Astrocyte (in vitro differentiated cells and primary cell): Measurements from ENCODE around the gene DOCK6. TPM values are rescaled to one million over a fixed set of nuclear protein-coding genes. Genes with fewer than 3 reads are reported as not detected.

Experiments used
- DNase-seq: peaks from one replicate; pipeline ENCODE4 v3.0.0-alpha.2; 2010; ENCODE audit warnings: low read depth
- FAIRE-seq: peaks from 2 replicates; lab custom pipeline; 2011; peaks lifted over from hg19 to GRCh38; lab: Jason Lieb, UNC
- H2AFZ ChIP-seq: 2 replicates; pipeline ENCODE4 v1.6.0; 2012; ENCODE audit warnings: low read depth, low read length, inconsistent platforms
- H3K27ac ChIP-seq: 2 replicates; pipeline ENCODE4 v1.5.1; 2011; ENCODE audit warnings: low read depth, low read length, inconsistent platforms
- H3K27me3 ChIP-seq: 2 replicates; pipeline ENCODE4 v1.6.0; 2011; ENCODE audit warnings: low read length, inconsistent platforms; ENCODE audit not compliant: insufficient read depth
- H3K36me3 ChIP-seq: 2 replicates; pipeline ENCODE4 v1.5.1; 2011; ENCODE audit warnings: low read length, inconsistent platforms; ENCODE audit not compliant: insufficient read depth
- H3K4me1 ChIP-seq: 2 replicates; pipeline ENCODE4 v1.5.1; 2011; ENCODE audit warnings: low read length, inconsistent platforms; ENCODE audit not compliant: insufficient read depth
- H3K4me2 ChIP-seq: 2 replicates; pipeline ENCODE4 v1.6.0; 2012; ENCODE audit warnings: low read length, inconsistent platforms
- H3K4me3 ChIP-seq: 2 replicates; pipeline ENCODE4 v1.5.1; 2011; ENCODE audit warnings: low read depth, mild to moderate bottlenecking, low read length, inconsistent platforms; ENCODE audit not compliant: insufficient read depth
- H3K79me2 ChIP-seq: 2 replicates; pipeline ENCODE4 v1.6.0; 2012; ENCODE audit warnings: mild to moderate bottlenecking, low read length, inconsistent platforms; ENCODE audit not compliant: insufficient read depth
- H3K9ac ChIP-seq: 2 replicates; pipeline ENCODE4 v1.6.0; 2012; ENCODE audit warnings: mild to moderate bottlenecking, low read length, inconsistent platforms
- H3K9me3 ChIP-seq: 2 replicates; pipeline ENCODE4 v1.5.1; 2012; ENCODE audit warnings: low read depth, mild to moderate bottlenecking, low read length, inconsistent platforms; ENCODE audit not compliant: insufficient read depth
- H4K20me1 ChIP-seq: 2 replicates; pipeline ENCODE4 v1.6.0; 2012; ENCODE audit warnings: low read length, inconsistent platforms; ENCODE audit not compliant: insufficient read depth
- H3K27ac Mint-ChIP-seq: one replicate; pipeline ENCODE4 v1.8.0; 2021; ENCODE audit warnings: mild to moderate bottlenecking, mixed read lengths; ENCODE audit not compliant: unreplicated experiment
- H3K27me3 Mint-ChIP-seq: one replicate; pipeline ENCODE4 v1.8.0; 2021; ENCODE audit warnings: low read depth, mixed read lengths; ENCODE audit not compliant: unreplicated experiment
- H3K36me3 Mint-ChIP-seq: one replicate; pipeline ENCODE4 v1.8.0; 2021; ENCODE audit warnings: low read depth, mixed read lengths; ENCODE audit not compliant: unreplicated experiment
- H3K4me1 Mint-ChIP-seq: one replicate; pipeline ENCODE4 v1.8.0; 2021; ENCODE audit warnings: low read depth, mixed read lengths; ENCODE audit not compliant: unreplicated experiment
- H3K4me3 Mint-ChIP-seq: one replicate; pipeline ENCODE4 v1.8.0; 2021; ENCODE audit warnings: mild to moderate bottlenecking, moderate library complexity, mixed read lengths; ENCODE audit not compliant: unreplicated experiment
- H3K9me3 Mint-ChIP-seq: one replicate; pipeline ENCODE4 v1.8.0; 2021; ENCODE audit warnings: mild to moderate bottlenecking, mixed read lengths; ENCODE audit not compliant: unreplicated experiment
- EZH2 ChIP-seq: IDR thresholded peaks from 2 replicates; pipeline ENCODE4 v1.6.1; 2012; ENCODE audit warnings: mild to moderate bottlenecking, low read length, inconsistent platforms; ENCODE audit not compliant: insufficient read depth
- total RNA-seq: library from RNA; stranded (reverse); gene quantifications from 2 replicates; pipeline ENCODE4 v1.2.1, GENCODE V29; 2021
- TF ChIP-seq, protein P1 (sequence below): IDR thresholded peaks from 2 replicates; pipeline ENCODE4 v1.5.1; 2011; ENCODE audit warnings: low read depth, mild to moderate bottlenecking, inconsistent platforms, low read length, moderate library complexity; ENCODE audit not compliant: insufficient read depth

DOCK6 gene
- total RNA-seq, 1 donor from 2014 or later, result 38.3 TPM

GRCh38 chr19:11225815-11226214 lies 36.5 kb downstream of the DOCK6 start:
- no peak overlapping the region for H2AFZ ChIP-seq
- no peaks in the 10 kb centered on the region for H3K4me1 ChIP-seq
- no peaks in the 10 kb centered on the region for H3K27me3 ChIP-seq
- DNase-seq (no peak), FAIRE-seq (no peak)
- H3K27ac Mint-ChIP-seq, result no peak overlapping the region
- H3K27ac ChIP-seq, result no peak overlapping the region
- H3K4me3 Mint-ChIP-seq, result no peak overlapping the region
- peaks cover 8% of the 10 kb centered on the region for H3K9me3 ChIP-seq
- no peak overlapping the region for H3K9ac ChIP-seq
- TF ChIP-seq, protein P1, sequence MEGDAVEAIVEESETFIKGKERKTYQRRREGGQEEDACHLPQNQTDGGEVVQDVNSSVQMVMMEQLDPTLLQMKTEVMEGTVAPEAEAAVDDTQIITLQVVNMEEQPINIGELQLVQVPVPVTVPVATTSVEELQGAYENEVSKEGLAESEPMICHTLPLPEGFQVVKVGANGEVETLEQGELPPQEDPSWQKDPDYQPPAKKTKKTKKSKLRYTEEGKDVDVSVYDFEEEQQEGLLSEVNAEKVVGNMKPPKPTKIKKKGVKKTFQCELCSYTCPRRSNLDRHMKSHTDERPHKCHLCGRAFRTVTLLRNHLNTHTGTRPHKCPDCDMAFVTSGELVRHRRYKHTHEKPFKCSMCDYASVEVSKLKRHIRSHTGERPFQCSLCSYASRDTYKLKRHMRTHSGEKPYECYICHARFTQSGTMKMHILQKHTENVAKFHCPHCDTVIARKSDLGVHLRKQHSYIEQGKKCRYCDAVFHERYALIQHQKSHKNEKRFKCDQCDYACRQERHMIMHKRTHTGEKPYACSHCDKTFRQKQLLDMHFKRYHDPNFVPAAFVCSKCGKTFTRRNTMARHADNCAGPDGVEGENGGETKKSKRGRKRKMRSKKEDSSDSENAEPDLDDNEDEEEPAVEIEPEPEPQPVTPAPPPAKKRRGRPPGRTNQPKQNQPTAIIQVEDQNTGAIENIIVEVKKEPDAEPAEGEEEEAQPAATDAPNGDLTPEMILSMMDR, result no peak
- TF ChIP-seq EZH2, result no peak
- no peaks in the 10 kb centered on the region for H3K4me1 Mint-ChIP-seq
- no peak overlapping the region for H3K4me2 ChIP-seq
- peaks cover 1% of the 10 kb centered on the region for H3K27me3 Mint-ChIP-seq
- no peaks in the 10 kb centered on the region for H4K20me1 ChIP-seq
- H3K4me3 ChIP-seq, result no peak overlapping the region
- peaks cover 29% of the 10 kb centered on the region for H3K36me3 Mint-ChIP-seq
- peaks cover 3% of the 10 kb centered on the region for H3K36me3 ChIP-seq
- H3K79me2 ChIP-seq, result no peaks in the 10 kb centered on the region
- peaks cover 11% of the 10 kb centered on the region for H3K9me3 Mint-ChIP-seq

GRCh38 chr19:11225172-11225571 lies 37.2 kb downstream of the DOCK6 start:
- H3K36me3 Mint-ChIP-seq, result peaks cover 33% of the 10 kb centered on the region
- peaks cover 15% of the 10 kb centered on the region for H3K9me3 Mint-ChIP-seq
- H3K4me3 ChIP-seq, result no peak overlapping the region
- H3K36me3 ChIP-seq, result peaks cover 3% of the 10 kb centered on the region
- H3K4me2 ChIP-seq, result no peak overlapping the region
- H3K9ac ChIP-seq, result no peak overlapping the region
- no peak overlapping the region for H3K27ac ChIP-seq
- FAIRE-seq (no peak), DNase-seq (no peak)
- H3K4me3 Mint-ChIP-seq, result no peak overlapping the region
- no peak overlapping the region for H2AFZ ChIP-seq
- H3K79me2 ChIP-seq, result no peaks in the 10 kb centered on the region
- H3K4me1 Mint-ChIP-seq, result no peaks in the 10 kb centered on the region
- H3K4me1 ChIP-seq, result no peaks in the 10 kb centered on the region
- peaks cover 8% of the 10 kb centered on the region for H3K9me3 ChIP-seq
- H3K27ac Mint-ChIP-seq, result no peak overlapping the region
- no peak for TF ChIP-seq EZH2
- TF ChIP-seq, protein P1, result no peak
- no peaks in the 10 kb centered on the region for H3K27me3 ChIP-seq
- no peaks in the 10 kb centered on the region for H4K20me1 ChIP-seq
- peaks cover 1% of the 10 kb centered on the region for H3K27me3 Mint-ChIP-seq

DNA sequence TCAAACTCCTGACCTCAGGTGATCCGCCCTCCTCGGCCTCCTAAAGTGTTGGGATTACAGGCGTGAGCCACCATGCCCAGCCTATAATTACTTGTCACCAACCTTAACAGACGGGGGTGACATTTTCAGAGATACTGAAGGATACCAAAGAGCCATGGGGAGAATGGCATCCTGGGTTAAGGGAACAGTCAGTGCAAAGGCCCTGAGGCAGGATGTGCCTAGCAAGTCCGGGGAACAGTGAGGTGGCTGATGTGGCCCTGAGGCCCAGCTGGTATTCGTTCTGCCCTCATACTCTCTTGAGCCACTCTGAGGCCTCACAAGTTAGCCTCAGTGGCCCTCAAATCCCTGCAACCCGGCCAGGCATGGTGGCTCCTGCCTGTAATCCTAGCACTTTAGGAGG lies 37.9 kb downstream of the DOCK6 start:
- DNase-seq, result no peak
- no peak overlapping the region for H3K4me3 ChIP-seq
- peaks cover 3% of the 10 kb centered on the region for H3K36me3 ChIP-seq
- H3K79me2 ChIP-seq, result no peaks in the 10 kb centered on the region
- H3K4me2 ChIP-seq, result no peak overlapping the region
- H3K4me1 ChIP-seq, result no peaks in the 10 kb centered on the region
- Mint-ChIP-seq H3K27ac (no peak overlapping the region), H3K4me1 (no peaks in the 10 kb centered on the region), H3K36me3 (peaks cover 34% of the 10 kb centered on the region), H3K4me3 (no peak overlapping the region), H3K9me3 (peaks cover 15% of the 10 kb centered on the region), H3K27me3 (peaks cover 1% of the 10 kb centered on the region)
- no peak for TF ChIP-seq EZH2
- TF ChIP-seq, protein P1, result no peak
- H3K27ac ChIP-seq, result no peak overlapping the region
- H3K27me3 ChIP-seq, result no peaks in the 10 kb centered on the region
- FAIRE-seq, result no peak
- H2AFZ ChIP-seq, result no peak overlapping the region
- H3K9me3 ChIP-seq, result peaks cover 8% of the 10 kb centered on the region
- no peak overlapping the region for H3K9ac ChIP-seq
- no peaks in the 10 kb centered on the region for H4K20me1 ChIP-seq
